Activated naive CD4-positive, alpha-beta T cell treated with Interleukin-2 at 50 U/mL for 16 hours (primary cell): Measurements from ENCODE around the gene CBARP.
A peak's percentile ranks its signal among the peaks of the same experiment; 100 is the strongest.

ENCODE experiments used
- DNase-seq: peaks from one replicate; pipeline ENCODE4 v3.0.0-alpha.2; 2020

CBARP gene

DNA sequence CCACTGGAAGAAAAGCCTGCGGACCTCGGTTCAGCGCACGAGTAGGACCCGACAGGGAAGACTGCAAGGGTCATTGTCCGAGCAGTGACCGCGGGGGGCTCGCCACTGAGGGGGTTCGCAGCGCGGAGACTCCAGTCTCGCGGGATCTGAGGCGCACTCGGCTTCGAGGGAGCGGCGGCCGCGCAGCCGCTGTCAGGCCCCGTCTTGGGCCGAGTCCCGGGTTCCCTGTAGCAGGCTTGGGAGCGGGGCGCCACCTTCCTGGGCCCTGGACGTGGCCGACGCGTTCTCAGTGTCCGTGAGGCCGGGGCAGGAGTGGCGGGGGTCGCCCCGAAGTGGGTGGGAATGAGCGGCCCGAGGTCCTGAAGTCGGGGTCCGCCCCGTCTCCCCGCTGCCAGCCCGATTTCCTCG is 37.1 kb upstream of the CBARP start:
- DNase-seq, result no peak

DNA sequence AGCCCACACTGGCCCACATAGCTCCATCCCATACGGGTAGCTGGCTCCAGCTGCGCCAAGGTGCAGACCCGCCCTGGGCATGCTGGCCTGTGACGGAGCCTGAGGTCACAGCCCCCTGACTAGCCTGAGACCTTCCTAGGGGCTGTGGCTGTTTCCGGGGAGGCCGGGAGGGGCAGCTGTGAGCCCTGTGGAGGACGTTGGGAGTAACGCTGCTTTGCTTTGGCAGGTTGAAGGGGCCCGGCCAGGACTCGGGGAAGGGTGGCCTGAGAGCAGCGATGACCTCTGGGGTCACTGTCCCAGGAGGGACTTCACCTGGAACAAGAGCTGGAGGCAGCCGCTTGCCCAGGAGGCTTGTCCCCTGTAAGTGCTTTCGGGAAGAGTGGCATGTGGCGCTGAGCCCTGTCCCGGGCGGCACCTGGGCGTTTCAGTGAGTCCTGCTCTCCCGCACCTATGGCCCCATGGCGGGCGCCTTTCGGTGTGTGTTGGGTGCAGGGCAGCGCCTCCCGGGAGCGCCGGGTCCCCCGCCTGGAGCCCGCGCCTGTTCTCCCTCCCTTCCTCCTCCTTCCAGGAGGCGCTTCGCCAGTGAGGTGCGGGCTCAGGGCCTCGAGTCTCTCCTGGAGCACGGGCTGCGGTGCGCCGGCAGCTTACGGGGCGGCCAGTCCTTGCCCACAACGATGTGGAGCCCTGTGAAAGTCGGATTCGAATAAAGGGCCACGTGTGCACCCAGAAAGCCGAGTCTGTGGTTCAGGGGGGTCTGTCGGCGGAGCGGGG is 36.5 kb upstream of the CBARP start:
- no peak for DNase-seq

DNA sequence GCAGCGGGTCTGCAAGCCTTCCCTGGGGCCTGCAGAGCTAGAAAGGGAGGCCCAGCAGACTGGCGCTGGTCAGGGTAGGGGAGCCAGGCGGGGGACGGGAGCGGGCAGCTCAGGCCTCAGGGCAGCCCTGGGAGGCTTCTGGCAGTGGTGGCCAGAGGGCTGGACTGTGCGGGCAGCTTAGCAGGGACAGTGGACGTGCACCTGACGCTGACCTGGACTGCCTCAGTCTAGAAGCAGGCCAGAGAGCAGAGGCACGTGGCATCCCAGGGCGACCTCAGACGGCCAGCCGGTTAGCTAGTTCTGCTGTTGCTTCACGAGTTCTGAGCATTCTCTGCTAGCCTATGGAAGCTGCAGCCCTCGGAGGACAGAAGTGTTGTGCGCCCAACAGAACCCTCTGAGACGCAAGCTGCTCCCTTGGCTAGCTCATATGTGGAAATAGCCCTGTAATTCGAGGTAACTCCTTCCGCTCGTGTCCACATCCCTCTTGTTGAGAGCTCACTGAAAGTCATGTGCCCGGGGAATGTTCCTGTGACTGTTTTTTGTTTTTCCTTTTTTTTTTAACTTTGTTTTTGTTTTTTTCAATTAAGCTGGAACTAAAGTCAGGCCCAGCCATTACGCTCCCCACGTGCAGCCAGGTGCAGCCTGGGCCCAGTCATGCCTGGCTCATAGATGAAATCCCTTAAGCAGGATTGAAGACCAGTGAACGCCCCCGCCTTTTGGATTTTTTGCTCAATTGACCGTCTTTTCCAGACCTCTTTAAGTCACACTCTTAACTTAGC is 35.6 kb upstream of the CBARP start:
- DNase-seq, result no peak

DNA sequence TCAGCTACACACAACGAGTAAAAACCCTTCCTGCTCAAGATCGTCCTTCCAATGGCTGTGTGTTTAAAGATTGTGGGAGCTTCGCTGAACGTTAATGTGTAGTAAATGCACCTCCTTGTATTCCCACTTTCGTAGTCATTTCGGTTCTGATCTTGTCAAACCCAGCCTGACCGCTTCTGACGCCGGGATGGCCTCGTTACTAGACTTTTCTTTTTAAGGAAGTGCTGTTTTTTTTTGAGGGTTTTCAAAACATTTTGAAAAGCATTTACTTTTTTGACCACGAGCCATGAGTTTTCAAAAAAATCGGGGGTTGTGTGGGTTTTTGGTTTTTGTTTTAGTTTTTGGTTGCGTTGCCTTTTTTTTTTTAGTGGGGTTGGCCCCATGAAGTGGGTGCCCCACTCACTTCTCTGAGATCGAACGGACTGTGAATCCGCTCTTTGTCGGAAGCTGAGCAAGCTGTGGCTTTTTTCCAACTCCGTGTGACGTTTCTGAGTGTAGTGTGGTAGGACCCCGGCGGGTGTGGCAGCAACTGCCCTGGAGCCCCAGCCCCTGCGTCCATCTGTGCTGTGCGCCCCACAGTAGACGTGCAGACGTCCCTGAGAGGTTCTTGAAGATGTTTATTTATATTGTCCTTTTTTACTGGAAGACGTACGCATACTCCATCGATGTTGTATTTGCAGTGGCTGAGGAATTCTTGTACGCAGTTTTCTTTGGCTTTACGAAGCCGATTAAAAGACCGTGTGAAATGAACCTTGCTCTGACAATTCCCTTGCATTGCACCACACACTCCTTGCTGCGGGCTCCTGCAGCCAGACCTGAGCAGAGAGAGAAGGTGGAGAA is 34.8 kb upstream of the CBARP start:
- DNase-seq, result no peak

DNA sequence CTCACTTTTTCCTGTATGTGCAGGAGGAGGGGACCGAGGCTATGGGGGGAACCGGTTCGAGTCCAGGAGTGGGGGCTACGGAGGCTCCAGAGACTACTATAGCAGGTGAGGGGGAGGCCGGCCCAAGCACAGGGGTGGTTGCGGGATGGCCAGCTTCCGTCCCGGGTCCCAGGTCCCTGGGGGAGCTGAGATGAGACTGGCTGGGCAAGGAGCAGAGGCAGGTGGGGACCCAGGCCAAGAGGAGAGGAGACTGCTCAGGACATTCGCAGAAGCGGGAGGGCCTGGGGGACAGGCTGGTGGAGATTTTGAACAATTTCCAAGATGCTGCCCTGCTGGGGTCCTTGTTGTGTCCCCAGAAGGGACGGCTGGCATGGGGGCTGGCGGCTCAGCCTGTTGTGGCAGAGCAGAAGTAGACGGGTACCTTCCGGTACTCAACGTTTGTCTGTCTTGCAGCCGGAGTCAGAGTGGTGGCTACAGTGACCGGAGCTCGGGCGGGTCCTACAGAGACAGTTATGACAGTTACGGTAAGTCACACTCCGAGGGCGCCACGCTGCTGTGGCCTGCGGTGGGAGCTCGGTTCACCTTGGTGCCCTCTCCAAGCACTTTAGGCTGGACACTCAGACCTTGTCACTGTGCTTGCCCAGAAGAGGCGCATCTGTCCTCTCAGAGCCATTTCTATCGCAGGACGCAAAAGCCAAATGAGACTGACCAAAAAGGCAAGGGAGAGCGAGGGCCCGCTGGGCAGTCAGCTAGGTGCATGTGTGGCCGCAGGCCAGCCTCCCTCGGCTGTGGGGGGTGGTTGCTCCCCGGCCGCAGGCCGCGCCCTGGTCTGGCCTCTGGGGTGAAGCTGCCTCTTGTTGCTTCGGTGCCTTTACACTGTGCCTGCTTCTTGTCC is 34.0 kb upstream of the CBARP start:
- DNase-seq, result no peak

DNA sequence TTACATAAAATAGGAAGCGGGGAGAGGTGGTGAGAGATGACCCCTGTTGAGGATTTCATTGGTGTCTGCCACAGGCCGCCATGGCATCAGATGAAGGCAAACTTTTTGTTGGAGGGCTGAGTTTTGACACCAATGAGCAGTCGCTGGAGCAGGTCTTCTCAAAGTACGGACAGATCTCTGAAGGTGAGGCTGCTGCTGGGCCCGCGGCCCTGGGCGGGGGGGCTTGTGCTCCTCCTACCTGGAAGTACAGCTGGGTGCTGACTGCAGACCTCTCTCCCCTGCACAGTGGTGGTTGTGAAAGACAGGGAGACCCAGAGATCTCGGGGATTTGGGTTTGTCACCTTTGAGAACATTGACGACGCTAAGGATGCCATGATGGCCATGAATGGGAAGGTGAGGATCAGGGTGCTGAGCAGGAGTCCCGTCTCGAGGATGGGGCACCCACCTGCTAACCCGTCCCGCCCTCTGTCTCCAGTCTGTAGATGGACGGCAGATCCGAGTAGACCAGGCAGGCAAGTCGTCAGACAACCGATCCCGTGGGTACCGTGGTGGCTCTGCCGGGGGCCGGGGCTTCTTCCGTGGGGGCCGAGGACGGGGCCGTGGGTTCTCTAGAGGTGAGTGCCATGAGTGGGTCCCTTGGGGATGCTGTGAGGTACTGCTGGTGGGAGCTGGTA is 33.2 kb upstream of the CBARP start:
- no peak for DNase-seq

DNA sequence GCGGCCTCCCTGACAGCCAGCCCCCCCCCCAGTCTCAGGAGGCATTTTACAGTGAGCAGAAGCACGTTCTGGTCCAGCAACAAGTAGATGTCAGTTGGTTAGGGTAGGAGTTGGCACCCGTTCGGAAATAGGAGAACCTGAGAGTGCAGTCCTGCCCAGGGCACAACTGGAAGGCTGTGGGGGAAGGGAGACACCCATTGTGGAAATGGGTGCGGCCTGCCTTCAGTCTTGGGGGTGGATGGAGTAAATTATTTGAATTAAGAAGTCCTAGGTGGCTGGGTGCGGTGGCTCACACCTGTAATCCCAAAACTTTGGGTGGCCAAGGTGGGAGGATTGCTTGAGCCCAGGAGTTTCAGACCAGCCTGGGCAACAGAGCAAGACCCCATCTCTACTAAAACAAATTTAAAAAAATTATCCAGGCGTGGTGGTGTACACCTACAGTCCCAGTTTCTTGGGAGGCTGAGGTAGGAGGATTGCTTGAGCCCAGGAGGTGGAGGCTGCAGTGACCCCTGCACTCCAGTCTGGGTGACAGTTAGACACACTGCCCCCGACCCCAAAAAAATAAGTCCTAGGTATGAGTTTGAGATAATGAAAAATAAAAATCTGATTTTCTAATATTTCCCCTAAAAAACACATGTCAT is 32.5 kb upstream of the CBARP start:
- DNase-seq, result peak; percentile 33

DNA sequence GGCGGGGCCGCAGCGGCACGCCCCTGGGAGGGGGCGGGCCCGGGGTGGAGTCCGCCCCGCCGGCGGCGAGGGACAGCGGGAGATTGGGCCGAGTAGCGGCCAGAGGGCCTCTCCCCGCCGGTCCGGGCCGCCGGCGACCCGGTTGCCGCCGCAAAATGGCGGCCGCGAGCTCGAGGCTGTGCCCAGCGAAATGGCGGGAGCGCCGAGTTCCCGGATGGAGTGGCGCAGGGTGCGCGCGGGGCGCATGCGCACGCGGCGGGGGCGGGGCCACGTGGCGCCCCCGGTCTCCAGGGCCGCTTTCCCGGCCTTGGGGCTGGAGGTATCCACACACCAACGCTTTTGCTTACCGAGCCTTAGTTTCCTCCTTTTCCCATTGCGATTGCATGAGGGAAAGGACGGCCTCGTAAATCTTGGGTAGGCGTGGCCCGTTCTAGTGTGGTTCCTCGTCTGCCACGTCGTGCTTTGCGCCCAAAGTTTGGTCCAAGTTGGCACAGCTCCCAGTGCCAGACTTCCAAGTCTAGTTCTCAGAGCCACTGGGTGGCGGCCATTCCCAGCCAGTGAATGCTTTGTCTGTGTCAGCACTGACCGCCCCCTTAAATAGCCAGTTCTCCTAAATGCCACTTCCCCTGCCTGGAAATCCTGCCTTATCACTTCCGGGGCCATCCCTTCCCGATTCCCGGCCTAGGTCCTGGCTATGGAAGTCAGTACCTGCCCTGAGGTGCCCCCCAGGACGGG is 31.8 kb upstream of the CBARP start:
- peak; percentile 86 for DNase-seq

DNA sequence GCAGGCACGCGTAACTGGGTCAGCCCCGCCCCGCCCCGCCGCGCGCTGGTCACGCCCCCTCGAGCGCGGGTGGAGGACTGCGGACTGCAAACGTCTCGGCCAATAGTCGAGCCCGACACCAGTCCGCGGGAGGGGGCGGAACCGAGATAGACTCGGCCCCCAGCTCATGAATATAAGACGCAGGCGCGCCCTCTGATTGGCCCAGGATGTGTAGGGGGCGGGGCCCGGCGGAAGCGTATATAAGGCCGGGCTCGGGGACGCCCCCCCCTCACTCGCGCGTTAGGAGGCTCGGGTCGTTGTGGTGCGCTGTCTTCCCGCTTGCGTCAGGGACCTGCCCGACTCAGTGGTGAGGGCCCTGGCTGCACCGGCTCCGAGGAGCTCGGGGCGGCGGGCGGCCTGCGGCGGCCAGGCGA is 31.3 kb upstream of the CBARP start, which contains the start of gene CIRBP:
Gene CIRBP, plus strand, starts transcription at position 268 of the 413 bp plus-strand sequence. CDS start 1,602 bp downstream, outside the sequence.
- DNase-seq, result peak; percentile 100

DNA sequence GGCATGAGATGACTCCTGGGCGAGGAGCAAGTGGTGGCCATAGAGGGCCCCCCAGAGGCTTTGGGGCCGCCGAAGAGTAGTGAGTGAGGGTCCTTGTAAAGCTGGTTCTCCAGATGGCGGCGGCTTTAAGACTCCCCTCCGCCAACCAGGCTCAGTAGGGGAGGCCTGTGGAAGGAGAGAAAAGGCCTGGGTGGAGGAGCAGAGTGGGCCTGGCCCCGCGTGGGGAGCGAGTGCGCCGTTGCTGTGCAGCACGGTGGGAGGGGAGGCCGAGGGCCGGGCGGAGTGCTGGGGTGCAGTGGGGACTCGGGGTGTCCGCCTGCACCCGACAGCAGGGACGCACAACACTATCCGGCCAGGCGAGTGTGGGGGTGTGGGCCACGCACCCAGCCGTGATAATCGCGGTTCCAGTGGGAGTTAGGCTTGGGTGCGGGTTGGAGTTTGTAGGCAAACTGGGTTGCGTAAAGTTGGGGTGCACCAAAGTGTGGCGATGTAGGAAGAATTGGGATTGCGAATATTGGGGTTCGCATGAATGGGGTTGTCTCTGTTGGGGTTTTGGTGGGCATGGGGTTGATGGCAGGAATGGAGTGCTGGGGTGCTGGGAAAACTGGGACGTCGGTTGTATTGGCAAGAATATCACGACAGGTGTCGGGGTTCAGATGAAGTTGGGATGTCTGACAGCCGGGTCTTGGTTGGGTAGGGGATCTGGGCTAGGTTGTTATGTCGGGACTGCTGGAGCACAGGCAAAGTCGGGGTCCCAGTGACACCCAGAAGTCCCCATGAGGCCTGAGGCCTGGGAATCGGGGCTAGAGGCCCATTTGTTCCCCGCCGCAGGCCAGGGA is 30.6 kb upstream of the CBARP start:
- DNase-seq, result no peak

DNA sequence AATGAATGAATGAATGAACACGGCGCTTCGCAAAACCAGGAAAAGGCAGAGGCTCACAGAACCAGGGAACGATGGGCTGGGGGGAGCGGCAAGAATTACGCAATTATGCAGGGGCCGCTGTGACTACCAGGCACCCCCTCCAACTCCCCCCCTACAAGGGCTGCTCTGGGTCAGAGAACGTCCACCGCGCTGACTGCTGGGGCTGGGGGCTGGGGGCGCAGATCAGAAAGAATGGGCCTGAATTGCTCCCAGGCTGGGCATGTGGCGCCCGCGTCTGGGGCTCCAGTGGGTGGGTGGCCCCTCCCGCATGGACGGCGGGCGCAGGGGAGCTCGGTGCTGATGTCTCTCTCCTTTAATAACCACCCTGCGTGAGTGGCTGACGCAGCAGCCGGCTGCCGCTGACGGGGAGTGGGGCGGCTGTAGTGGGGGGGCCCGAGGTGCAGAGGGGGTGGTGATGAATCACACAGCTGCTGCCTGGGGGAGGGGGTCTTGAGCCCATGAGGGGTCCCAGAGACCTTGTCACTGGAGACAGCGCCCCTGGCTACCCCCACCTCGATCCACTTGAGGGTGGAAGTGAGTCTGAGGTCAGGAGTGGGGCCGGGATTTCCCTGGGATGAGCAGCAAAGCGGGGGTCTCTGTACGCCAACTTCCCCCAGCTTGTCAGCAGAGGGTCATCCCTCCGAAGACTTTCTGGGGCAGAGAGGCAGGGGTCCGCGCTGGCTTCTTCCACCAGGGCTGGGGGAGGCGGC is 29.8 kb upstream of the CBARP start:
- DNase-seq, result peak; percentile 25

DNA sequence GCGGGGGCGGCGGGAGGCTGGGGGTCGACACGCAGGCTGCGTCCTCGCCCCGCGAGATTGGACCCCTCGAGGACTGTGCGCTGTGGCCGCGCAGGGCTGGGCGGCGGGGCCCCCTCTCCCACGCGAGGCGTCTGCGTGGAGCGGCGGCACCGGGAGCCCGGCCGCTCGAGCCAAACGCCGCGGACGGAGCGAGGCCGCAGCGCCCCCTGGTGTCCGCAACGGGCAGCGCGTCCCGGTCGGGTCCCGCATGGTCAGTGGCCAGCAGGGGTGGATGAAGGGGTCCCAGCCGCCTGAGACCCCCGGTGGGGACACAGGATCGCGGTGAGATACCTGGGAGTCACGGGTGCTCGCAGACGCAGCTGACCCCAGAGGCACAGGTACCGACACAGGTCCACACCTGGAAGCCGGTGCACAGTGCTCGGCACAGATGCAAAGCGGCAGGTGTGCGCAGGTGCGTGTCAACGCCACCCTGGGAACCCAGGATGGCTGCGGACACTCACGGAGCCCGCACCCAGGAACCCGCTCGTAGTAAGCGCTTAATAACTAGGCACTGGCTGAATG is 29.2 kb upstream of the CBARP start:
- DNase-seq, result peak; percentile 75

DNA sequence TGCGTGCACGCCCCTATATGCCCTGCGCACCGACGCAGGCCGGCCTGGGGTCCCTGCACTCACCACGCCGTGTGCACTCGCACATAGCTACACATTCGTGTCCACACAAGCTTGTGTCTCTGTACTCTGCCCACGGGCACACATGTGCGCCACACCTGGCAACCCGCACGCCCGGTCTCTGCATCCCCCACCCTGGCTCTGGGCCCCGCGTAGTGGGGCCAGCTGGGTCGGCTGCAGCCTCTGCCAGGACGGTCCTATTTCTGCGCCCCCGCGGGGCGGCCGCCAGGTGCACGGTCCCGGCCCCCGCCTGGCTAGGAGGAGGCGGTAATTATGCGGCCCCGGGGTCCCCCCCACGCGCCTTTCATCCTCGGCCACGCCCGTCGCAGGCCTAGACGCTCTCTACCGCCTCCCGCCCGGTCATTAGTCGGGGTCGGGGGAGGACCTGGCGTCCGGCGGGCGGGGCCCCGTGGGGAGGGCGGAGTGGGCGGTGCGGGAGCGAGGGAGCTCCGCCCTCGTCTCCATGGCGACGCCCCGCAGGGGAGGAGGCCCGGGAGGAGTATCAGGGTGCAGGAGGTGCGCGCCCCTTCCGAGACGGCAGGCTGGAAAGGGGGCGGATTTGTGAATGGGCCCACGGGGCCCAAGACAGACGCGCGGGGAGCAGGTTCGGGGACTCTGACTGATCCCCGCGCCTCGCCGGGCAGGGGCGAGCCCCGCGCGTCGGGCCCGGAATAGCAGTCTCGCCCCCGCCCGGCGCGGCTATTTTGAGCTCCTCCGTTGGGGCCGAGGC is 28.5 kb upstream of the CBARP start:
- DNase-seq, result peak; percentile 82

DNA sequence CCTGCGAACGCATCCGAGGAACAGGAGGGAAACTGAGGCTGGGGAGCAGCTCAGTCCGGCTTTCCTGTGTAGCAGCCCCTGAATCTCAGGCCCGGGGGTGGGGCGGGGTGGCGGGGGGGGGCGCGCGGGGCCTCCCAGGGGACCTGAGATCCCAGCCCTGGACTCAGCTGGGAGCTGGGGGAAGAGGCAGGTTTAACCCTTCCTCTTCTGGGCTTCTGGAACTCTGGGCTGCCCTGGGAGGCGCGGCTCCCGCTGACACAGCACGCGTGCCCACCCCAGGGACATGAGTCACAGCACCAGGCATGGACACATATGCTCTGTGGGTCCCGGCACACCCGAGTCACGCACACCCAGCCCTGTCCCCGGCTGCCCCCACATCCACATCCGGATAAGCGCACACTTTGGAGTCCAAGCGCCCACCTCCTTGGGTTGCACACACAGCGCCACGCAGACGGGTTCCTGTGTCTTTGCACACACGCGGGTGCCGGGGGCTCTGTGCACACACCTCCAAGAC is 27.9 kb upstream of the CBARP start:
- peak; percentile 47 for DNase-seq

DNA sequence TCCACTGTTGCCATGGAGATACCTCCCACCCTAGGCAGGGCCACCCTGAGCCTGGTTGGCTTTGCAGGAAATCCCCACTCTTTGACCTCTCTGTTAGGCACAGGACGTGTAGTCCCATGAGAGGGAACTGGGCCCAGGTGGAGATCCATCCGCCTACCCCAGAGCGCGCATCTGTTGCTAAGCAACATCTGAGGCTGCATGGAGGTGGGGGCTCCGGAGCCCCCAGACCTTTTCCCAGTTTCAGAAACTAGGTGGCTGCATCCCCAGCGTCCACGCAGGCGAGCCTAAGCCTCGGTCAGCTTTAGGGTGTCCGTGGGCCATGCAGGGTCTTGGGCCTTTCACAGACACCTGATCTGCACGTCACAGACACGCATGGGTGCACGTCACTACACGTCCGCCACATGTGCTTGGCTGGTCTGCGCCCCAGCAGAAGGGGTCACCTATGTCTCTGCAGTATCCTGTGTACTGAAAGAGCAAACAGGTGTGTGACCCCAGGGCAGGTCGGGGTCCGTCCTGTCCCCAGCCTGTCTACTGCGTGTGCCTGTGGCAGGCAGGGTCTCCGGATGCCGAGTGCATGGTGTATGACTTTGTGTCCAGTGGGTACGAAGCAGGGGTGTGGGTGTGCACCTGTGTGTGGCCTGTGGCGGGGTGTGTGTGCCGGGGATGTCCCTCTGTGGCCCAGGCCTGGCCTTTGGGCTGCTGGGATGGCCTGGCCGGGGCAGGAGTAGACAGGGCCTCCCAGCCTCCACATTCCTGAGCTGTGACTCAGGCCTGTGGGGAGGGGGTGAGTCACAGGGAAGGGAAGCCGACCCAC is 27.2 kb upstream of the CBARP start:
- no peak for DNase-seq

DNA sequence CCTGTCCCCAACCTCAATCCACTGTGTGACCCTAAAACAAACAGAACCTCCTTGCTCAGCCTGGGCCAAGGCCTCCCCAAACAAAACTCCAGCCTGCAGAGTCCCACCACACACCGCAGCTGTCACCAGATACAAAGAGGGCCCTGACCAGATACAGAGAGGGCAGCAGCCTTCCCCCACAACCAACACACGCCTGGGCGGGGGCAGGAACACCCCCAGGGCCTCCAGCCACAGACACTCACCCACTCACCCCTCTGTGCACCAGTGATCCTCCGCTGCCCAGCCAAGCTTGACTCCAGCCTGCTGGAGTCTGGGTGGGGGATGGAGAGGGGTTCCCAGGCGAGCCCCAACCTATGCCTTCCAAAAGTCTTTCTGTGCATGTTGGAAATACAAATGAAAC is 25.4 kb upstream of the CBARP start:
- no peak for DNase-seq
